Effector memory CD4-positive, alpha-beta T cell (primary cell): ENCODE measurements around the gene CHFR.
"Not testable (repeated sequence)": the region's sequence is repeated elsewhere in the genome, so short reads cannot be mapped to it uniquely, and the experiment has no call there.

Experiments used
- DNase-seq, 3 donors: peaks; one replicate each; pipeline ENCODE4 v3.0.0-alpha.2; 2020
- H3K27ac ChIP-seq: 2 replicates; pipeline ENCODE4 v1.7.0; 2013; ENCODE audit warnings: mild to moderate bottlenecking, low read length, moderate library complexity; ENCODE audit not compliant: insufficient read depth, poor library complexity, severe bottlenecking
- H3K27me3 ChIP-seq: replicated peaks from 2 replicates; pipeline ENCODE4 v1.7.0; 2013; ENCODE audit warnings: mild to moderate bottlenecking, low read length; ENCODE audit not compliant: insufficient read depth, control insufficient read depth, poor library complexity, severe bottlenecking
- H3K36me3 ChIP-seq: 2 replicates; pipeline ENCODE4 v1.7.0; 2013; ENCODE audit warnings: mild to moderate bottlenecking, low read length, moderate library complexity; ENCODE audit not compliant: control insufficient read depth, insufficient read depth
- H3K4me1 ChIP-seq: 2 replicates; pipeline ENCODE4 v1.7.0; 2013; ENCODE audit warnings: low read length, mild to moderate bottlenecking; ENCODE audit not compliant: control insufficient read depth, insufficient read depth, poor library complexity, severe bottlenecking
- H3K4me3 ChIP-seq: 2 replicates; pipeline ENCODE4 v1.7.0; 2013; ENCODE audit warnings: low read length, low read depth, mild to moderate bottlenecking; ENCODE audit not compliant: insufficient read depth, poor library complexity, severe bottlenecking
- H3K9me3 ChIP-seq: 2 replicates; pipeline ENCODE4 v1.7.0; 2013; ENCODE audit warnings: mild to moderate bottlenecking, low read length, moderate library complexity; ENCODE audit not compliant: control insufficient read depth

CHFR gene

DNA sequence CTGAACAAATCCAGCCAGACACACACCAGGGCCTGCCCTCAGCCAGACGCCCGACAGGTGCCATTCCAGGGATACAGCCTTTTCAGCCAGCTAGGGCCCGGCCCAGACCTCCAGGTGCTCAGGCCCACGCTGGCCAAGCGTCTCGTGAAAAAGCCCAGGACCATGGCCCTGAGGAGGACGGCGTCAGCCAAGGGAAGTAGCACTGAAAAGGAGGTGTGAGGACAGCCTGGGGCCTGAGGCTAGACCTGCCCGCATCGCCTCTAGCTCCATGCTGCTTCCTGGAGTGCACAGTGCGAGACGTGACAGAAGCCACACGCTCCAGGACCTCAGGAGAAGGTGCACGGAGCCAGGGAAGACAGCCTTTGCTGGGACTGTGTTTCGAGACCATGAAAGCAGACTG lies 88.6 kb downstream of the CHFR start:
- Histone ChIP-seq H3K4me3 (no peak overlapping the region), H3K36me3 (peaks cover 77% of the 10 kb centered on the region), H3K27me3 (no peaks in the 10 kb centered on the region), H3K9me3 (no peaks in the 10 kb centered on the region), H3K4me1 (no peaks in the 10 kb centered on the region), H3K27ac (no peak overlapping the region)
- no peak for DNase-seq

DNA sequence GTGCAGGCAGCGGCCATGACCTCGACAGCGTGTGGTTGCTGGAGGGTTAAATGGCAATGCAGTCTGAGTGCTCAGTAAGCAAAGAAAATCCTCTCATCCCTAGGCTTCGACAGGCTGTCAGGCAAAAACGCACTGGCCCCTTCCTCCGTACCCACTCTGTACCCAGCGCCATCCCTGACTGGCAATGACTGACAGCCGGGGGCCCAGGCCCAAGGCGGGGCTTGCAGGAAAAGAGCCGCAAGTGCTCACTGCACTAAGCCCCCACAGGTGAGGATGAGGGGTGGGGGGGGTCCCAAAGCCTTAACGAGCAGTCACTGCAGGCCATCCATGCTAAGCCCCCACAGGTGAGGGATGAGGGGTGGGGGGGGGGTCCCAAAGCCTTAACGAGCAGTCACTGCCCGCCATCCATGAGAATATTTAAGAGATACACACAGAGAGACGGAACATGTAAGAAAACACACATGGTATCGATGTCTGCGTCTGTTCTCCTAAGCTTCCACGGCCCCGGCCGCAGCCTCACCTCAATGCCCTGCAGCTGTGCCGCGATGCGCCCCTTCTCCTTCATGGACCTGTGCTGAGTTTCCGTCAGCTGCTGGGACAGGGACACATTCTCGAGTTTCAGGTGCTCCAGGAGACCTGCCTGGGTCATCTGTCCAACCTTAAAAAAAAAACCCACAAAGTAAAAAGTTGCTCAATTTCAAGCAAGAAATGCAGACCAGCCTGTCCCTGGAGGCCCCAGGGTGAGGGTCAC lies 89.4 kb downstream of the CHFR start:
- H3K4me3 ChIP-seq, result no peak overlapping the region
- no peak for DNase-seq
- H3K4me1 ChIP-seq, result no peaks in the 10 kb centered on the region
- peaks cover 71% of the 10 kb centered on the region for H3K36me3 ChIP-seq
- H3K27me3 ChIP-seq, result no peaks in the 10 kb centered on the region
- no peaks in the 10 kb centered on the region for H3K9me3 ChIP-seq
- no peak overlapping the region for H3K27ac ChIP-seq

DNA sequence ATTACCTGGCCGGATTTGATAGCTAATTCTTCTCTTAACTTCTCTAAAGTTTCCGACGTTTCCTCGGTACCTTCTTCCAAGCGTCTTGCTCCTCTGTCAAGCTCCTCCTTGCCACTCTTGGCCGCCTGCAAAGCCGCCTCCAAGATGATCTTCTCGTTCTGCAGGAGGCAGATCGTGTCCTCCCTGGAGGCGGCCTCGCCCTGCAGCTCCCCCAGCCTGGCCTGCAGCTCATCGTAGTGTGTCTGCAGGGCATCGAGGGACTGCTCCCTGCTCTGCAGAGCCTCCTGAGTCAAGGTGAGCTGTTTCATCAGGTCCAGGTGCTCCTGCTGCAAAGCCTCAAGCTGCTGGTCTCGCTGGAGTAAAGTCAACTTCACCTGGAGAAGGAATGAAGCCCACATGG lies 91.6 kb downstream of the CHFR start:
- no peaks in the 10 kb centered on the region for H3K4me1 ChIP-seq
- no peak for DNase-seq
- H3K27me3 ChIP-seq, result no peaks in the 10 kb centered on the region
- no peak overlapping the region for H3K4me3 ChIP-seq
- no peak overlapping the region for H3K27ac ChIP-seq
- H3K36me3 ChIP-seq, result peaks cover 55% of the 10 kb centered on the region
- no peaks in the 10 kb centered on the region for H3K9me3 ChIP-seq

DNA sequence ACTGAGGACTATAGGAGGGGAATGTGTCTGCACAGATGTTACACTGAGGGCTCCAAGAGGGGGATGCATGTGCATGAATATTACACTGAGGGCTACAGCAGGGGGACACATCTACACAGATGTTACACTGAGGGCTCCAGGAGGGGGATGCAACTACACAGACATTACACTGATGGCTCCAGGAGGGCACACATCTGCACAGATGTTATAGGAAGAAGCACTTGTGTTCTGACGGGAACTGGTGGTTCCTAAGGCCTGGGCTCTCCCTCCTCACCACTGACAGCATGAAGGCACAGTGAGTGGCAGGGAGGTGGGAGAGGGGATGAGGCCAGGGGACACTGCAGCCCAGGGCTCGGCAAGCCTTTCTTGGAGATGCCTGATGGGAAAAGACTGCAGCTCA lies 95.5 kb downstream of the CHFR start:
- peaks cover 45% of the 10 kb centered on the region for H3K36me3 ChIP-seq
- not testable (repeated sequence) for H3K27me3 ChIP-seq, H3K9me3 ChIP-seq, H3K27ac ChIP-seq, DNase-seq, H3K4me3 ChIP-seq, H3K4me1 ChIP-seq

DNA sequence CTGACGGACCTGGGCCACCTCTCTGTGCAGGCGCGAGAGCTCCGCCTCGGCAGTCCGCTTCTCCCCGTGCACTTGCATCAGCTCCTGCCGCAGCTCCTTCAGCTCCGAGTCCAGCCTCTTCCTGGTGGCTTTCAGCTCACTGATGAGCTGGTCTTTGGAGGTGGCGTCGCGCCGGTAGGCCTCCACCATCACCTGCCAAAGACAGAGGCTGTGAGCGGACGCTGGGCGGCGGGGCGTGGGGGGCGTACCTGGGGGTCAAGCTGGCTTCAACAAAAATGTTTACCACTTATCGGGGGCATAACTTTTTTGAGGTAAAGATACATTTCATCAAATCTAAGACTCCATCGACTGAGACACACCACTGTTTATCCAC lies 98.3 kb downstream of the CHFR start:
- Histone ChIP-seq H3K36me3 (peaks cover 53% of the 10 kb centered on the region), H3K9me3 (no peaks in the 10 kb centered on the region), H3K4me1 (no peaks in the 10 kb centered on the region), H3K27me3 (no peaks in the 10 kb centered on the region), H3K27ac (no peak overlapping the region), H3K4me3 (no peak overlapping the region)
- DNase-seq, result no peak

DNA sequence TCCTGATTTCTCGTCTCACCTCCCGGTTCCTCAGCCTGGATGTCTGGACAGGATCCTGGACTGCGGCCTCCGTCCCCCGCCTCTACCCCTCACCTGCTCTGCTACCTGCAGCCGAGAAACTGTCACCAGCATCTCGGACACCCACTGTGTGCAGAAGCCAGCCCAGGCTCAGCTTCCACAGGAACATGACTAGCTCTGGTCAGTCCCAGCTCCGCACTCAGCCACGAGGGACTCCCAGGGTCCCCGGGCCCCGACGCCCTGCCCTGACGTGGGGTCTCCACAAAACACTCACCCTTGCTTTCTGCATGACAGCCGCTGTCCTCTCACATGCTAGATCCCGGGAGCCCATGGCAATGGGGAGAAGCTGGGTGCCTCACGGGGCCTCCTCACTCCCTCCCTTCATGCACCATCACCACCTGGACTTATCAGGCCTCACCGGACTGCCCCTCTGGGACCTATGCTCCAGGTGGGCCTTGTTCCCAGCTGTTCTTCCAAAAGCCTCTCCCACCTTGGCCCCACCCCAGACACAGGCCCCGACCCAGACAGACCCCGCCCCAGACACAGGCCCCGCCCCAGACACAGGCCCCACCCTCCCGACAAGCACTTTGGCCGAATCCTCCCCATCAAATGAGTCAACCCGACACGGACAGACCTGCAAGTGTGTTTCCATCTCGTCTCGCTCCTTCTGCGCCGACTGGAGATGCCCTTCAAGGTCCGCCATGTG lies 98.9 kb downstream of the CHFR start:
- H3K27ac ChIP-seq, result no peak overlapping the region
- peaks cover 54% of the 10 kb centered on the region for H3K36me3 ChIP-seq
- no peak overlapping the region for H3K4me3 ChIP-seq
- H3K9me3 ChIP-seq, result no peaks in the 10 kb centered on the region
- no peak for DNase-seq
- no peaks in the 10 kb centered on the region for H3K27me3 ChIP-seq
- no peaks in the 10 kb centered on the region for H3K4me1 ChIP-seq

DNA sequence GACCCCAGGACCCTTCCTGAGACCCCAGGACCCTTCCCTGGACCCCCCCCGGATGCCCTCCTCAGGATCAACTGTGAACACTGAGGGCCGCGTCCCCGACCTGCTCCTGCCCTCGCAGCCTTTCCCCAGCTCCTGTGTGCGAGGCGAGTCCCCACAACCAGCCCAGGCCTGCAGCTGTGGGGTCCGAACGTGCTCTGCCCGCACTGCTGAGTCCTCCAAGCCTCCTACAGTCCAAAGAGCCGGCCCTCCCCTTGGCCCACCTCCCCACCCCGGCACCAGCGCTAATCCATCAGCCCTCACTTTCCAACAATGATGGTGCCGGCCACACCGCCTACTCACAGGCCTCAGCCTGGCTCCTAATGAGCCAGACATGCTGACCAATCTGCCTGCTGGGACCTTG lies 99.5 kb downstream of the CHFR start:
- H3K9me3 ChIP-seq, result no peaks in the 10 kb centered on the region
- no peak overlapping the region for H3K4me3 ChIP-seq
- no peak overlapping the region for H3K27ac ChIP-seq
- no peak for DNase-seq
- no peaks in the 10 kb centered on the region for H3K4me1 ChIP-seq
- no peaks in the 10 kb centered on the region for H3K27me3 ChIP-seq
- H3K36me3 ChIP-seq, result peaks cover 60% of the 10 kb centered on the region

DNA sequence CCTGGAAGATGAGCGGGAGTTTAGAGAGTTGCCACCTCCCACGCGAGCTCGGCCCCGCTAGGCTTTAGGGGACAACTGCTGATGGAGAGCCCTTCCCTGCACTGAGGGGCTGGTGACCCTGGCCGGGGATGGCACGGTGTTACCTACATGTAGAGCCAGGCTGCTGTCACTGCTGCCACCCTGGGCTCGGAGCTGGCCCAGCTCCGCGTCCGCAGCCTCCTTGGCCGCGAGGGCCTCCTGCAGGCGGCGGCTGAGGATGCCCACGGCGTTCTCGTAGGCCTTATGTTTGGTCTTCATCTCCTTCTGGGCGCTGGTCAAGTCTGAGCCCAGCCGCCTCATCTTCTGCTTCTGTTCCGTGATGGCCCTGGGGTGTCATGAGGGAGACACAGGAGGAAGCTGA lies 101.2 kb downstream of the CHFR start:
- Histone ChIP-seq H3K9me3 (no peaks in the 10 kb centered on the region), H3K27ac (no peak overlapping the region), H3K4me3 (no peak overlapping the region), H3K36me3 (peaks cover 74% of the 10 kb centered on the region), H3K4me1 (no peaks in the 10 kb centered on the region), H3K27me3 (no peaks in the 10 kb centered on the region)
- no peak for DNase-seq

DNA sequence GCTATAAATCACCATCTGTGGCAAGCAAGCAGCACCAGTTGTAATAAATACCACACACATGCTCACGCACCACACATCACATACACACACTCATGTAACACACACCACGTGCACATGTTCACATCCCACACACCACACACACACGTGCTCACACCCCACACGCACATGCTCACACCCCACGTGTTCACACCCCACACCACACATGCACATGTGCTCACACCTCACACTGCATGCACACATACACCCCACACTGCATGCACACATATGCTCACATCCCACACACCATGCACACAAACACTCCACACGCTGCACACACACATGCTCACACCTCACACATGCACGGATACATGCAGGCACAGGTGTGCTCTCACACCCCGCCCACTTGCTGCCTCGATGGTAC lies 102.8 kb downstream of the CHFR start:
- Histone ChIP-seq H3K4me3 (no peak overlapping the region), H3K27ac (no peak overlapping the region), H3K36me3 (peaks cover 75% of the 10 kb centered on the region)

DNA sequence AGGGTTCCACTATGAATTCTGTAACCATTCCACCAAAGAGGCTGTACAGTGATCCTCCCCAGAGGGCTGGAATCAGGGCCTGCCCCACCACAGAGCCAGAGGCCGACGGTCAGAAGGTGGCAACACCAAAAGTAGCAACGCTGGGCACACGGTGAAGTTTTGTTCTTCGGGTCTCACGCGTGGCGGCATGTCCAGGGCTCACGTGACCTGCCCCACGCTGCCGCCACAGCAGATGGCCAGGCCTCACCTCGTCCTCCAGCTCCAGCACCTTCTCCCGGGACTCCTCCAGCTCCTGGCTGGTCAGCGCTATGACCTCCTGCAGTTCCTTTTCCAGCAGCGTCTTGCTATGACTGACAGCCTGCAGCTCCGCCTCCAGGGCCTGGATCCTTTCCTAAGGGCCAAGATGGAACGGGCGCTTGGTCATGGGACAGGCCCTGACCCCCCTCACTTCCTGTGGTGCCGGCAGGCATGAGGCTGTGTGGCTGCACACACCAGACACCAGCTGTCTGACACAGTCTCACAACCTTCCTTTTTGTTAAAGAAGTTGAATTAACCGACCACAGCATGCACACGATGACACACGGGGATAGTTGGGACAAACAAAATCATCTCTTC lies 103.4 kb downstream of the CHFR start:
- H3K4me1 ChIP-seq, result no peaks in the 10 kb centered on the region
- H3K9me3 ChIP-seq, result no peaks in the 10 kb centered on the region
- H3K36me3 ChIP-seq, result peaks cover 70% of the 10 kb centered on the region
- no peak overlapping the region for H3K27ac ChIP-seq
- no peak overlapping the region for H3K4me3 ChIP-seq
- H3K27me3 ChIP-seq, result no peaks in the 10 kb centered on the region
- DNase-seq, result no peak

More for the DNA sequence above, 102.8 kb downstream of the CHFR start:
- no peaks in the 10 kb centered on the region for H3K4me1 ChIP-seq
- H3K27me3 ChIP-seq, result no peaks in the 10 kb centered on the region
- DNase-seq, result no peak
- H3K9me3 ChIP-seq, result no peaks in the 10 kb centered on the region
